Stimulated activated CD4-positive, alpha-beta T cell treated with anti-CD3 and anti-CD28 coated beads, Interleukin-12 subunit alpha, Interleukin-12 subunit beta, amount 100 ng/mL, for 48 hours (primary cell): ENCODE measurements around the gene C7orf33.
"Not testable (repeated sequence)": the region's sequence is repeated elsewhere in the genome, so short reads cannot be mapped to it uniquely, and the experiment has no call there.

Experiments used
- DNase-seq, 3 donors: peaks; one replicate each; pipeline ENCODE4 v3.0.0-alpha.2; 2020; ENCODE audit warnings: low read depth in 2 of 3, low spot score in 1 of 3

Gene C7orf33, protein sequence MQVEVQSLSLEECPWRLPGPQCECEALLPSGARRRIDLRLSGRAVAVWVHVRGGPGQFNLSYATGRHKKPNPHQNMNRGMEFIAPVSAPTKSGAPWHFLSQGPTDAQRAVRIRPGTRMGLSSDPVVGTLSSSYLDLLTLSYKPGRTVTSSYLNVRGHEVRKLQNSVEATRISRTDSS

DNA sequence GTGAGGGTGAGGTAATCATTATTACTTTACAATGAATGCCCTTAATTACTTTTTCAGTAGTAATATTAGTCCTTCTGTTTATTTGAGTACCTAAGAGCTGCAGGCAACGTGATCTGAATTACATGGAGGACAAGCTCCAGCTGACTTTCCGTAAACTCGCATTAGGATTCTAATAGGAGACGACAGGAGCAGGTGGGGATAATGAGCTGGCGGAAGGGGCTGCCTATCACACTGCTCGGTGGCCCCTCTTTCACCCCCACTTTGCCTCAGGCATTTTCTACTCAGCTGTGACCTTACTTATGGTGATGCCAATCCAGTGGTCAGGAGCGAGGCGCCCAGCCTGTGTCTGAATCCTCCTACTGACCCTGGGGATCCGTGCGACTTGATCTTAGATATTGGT, at the start of gene C7orf33:
C7orf33 (plus strand) TSS at position 296 of the 400 bp plus-strand sequence. CDS start 160 bp downstream, outside the sequence.
- no peak for DNase-seq

DNA sequence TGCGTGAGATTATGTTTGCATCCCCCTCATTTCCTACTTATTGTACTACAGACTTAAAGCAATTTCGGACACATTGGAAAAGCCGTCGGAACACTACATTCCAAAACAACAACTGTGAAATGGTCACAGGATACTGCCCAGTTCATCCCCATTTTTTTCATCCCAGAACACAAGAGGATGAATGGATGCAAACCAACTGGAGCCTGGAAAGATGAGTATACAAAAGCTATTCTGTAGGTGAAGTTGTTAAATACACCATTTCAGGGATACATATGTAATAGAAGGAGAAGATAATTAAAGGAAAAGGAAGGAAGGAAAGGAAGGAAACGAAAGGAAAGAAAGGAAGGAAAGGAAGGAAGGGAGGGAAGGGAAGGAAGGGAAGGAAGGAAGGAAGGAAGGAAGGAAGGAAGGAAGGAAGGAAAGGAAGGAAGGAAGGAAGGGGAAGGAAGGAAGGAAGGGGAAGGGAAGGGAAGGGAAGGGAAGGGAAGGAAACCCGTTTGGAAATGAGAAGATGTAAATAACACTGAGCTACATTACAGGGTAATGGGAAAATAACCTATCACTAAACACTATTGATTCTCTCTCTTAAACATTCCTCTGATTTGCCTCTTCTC, 48.6 kb upstream of the C7orf33 start:
- DNase-seq, result no peak

DNA sequence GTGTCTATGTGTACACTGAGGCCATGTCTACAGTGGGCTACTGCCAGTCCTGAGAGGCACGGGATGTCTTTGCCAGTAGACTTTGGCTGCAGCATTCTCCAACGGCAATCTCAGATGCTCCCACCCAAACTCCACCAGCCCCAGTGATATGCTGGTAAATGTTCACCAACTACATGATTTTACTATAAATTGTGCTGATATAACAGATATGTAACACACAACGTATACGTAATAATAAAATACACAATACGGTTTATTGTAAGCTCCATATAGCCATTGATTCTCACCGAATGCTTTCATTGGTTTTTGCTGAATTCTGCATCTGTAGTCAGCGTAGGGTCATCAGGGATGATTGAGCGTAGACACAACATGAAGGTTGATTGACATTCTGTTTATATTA, 47.3 kb upstream of the C7orf33 start:
- DNase-seq, result no peak

DNA sequence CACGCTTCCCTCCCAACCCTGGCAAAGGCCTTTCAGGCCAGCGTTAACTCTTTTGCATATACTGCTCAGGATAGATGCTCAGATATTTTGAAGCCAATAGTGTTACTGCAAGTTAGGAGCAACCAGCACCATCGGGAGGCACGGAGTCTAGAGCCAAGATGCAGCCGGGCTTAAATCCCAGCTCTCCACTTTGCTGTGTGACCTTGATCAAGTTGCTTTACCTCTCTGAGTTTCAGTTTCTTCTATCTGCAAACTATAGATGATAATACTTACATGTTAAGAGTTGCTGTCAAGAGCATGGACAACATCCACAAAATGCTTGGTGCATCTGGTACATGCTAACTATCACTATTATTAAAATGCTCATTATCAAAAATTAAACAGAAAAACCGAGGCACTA, 45.4 kb upstream of the C7orf33 start:
- no peak for DNase-seq

DNA sequence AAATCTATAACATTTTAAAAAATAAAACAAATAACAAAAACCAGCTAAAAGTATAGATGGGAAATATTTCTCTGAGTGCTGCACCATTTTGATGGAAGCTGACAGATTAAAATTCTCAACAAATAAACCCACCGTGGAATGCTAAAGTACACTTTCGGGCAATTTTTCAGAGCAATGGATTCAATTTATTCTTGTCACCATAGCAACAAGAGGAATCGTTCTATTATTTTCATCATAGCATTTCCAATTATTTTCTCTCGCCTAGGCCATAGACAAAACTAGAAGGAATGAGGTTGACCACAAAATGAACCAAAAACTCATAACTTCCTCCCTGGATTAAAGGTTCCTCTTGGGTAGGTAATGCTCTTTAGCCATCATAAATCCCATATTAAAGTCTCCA, 44.6 kb upstream of the C7orf33 start:
- DNase-seq, result no peak

DNA sequence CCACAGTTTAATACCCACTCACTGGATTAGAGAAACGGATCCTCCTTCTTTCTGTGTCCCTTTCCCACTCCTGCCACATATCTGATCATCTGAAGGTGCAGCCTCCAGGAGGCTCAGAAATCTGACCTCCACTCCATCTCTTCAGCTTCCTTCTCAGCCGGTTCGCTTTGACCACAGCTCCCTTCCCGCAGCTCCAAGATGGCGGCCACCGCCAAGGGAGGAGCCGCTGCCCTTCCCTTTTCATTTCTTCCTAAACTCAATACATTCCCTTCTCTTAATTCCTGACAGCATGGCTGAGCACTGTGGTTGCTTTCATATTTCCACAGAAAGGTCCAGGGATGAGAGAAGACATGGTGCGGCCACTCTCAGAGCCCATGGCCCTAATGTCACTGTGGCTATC, 43.7 kb upstream of the C7orf33 start:
- DNase-seq, result no peak

DNA sequence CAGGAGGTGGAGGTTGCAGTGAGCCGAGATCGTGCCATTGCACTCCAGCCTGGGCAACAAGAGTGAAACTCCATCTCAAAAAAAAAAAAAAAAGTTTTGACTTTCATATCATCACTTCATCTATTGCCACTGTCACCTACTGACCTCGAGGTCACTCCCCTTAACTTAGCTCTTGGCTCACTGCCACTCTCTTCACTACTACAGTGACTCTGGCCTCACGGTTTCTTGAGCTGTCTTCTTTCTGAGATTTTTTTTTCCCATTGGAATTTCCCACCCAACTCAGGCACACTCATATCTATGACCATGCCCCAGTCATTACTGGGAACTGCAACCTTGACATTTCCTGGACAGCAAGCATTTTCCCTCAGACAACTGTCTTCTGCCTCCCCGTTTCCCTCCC, 42.6 kb upstream of the C7orf33 start:
- no peak for DNase-seq

DNA sequence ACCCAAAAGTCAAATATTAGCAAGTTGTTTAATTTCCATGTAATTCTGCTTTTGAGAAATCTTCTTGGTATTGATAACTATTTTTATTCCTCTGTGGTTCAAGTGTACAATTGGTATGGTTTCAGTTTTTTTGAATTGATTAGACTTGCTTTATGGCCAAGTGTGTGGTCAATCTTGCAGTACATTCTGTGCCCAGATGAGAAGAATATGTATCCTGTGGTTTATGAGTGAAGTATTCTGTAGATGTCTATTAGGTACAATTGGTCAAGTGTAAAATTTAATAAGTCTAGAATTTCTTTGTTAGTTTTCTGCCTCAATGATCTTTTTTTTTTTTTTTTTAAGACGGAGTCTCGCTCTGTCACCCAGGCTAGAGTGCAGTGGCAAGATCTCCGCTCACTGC, 36.6 kb upstream of the C7orf33 start:
- DNase-seq, result no peak

DNA sequence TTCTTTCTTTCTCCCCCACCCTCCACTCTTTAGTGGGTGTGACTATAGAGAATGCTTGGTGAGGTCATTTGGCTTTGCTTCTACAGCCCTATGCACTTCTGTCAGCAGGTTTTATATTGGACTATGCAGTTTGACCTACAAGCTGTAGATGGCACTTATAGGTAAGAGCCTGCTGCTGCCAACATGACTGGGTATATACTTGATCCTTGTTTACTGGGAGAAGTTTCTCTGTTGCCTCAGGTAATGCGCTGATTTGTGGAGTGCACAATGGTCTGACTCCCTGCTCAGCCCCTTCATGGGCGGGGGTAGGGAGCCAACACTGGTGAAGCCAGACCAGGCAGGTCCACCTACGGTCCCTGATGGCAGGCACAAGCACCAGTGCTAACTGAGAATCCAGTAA, 33.7 kb upstream of the C7orf33 start:
- no peak for DNase-seq

DNA sequence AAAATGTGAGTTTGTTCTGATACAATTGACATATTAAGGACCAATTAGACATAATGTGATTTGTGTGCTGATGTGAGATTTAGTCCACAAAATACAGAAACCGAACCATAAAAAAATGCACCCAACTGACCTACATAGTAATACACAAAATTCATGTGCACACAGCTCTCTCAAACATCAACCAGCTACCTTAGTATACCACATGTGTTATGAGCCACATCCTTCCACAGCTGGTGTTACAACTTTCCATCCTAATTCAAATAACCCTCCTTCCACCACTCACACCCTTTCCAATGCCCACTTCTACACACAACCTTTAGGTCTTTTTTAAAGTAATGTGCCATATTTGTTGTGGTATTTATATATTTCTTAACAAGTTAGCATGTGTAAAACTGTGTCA, 31.7 kb upstream of the C7orf33 start:
- no peak for DNase-seq

DNA sequence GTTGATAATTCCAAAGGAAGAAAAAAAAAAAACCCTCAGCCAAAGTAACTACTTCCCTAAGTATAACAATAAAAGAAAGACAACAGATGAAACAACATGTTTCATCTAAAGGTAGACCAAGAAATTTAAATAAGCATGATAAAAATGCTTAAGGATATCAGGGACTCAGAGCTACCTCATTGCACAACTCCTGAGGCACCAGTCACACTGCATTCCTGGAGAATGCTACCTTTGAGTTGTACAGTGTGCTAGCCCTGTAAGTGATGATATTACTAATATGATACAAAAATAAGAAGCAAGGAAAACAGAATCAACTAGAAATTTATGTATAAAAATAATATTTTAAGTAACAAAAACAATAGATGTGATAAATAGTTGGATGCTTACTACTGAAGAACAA, 29.5 kb upstream of the C7orf33 start:
- DNase-seq, result no peak

DNA sequence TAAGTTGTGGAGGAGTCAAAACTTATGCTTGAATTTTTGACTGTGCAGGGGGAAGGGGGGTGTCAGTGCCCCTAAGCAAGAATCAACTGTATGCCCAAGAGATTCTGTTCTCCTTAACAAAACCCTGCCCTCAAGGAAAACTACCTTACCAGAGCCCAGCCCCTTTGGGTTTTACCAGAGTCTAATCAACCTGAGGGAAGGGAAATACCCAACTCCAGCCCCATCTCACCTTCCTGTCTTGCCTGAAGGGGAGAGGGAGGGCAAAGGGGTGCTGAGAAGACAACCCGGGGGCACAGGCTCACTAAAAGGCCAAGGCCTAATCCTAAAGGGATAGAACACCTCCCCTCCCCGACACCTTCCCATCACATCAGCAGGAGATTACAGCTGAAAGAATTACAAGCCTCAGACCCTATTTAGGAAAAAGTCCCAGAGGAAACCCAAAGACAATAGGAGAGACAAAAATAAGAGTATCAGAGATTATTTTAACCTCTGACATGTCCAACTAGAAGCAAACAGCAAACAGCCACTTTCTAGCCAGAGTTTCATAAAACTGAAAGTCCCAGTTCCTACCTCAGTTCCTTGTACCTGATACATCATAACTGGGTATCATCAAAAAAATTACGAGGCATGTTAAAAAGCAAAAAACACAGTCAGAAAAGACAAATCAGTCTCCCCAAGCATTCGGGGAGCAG, 26.8 kb upstream of the C7orf33 start:
- DNase-seq, result no peak

DNA sequence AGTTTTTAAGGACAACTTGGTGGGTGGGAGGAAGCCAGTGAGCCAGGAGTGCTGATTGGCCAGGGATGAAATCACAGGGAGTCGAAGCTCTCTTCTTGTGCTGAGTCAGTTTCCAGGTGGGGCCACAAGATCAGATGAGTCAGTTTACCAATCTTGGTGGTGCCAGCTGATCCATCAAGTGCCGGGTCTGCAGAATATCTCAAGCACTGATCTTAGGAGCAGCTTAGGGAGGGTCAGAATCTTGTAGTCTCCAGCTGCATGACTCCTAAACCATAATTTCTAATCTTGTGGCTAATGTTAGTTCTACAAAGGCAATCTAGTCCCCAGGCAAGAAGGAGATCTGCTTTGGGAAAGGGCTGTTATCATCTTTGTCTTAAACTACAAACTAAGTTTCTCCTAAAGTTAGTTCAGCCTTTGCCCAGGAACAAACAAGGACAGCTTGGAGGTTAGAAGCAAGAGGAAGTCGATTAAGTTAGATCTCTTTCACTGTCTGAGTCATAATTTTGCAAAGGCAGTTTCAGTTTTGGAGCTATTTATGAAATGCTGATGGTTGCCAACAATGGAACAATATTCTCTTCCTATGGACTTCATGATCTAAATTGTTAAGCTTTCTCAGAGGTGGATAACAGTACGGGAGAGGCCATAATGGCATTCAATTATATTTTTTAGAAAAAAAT, 26.2 kb upstream of the C7orf33 start:
- peak; percentile 23 to 53 (median 41) for DNase-seq

DNA sequence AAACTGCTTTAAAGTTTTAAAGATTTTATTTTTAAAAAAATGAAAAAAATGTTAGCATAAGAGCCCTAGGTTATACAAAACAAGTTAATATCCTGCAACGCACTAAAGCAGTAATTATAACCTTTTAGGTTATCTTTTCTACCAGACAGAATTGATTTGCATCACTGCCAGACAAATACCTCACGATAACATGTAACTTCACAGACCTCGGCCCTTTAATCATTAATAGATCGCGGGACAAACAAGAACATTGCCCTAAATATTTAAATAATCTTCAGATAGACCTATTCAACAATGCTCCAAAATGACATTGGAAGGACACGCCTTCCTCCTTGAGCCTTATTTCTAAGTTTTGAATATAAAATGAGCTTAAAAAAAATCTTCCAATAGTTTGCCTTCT, 23.8 kb upstream of the C7orf33 start:
- no peak for DNase-seq

DNA sequence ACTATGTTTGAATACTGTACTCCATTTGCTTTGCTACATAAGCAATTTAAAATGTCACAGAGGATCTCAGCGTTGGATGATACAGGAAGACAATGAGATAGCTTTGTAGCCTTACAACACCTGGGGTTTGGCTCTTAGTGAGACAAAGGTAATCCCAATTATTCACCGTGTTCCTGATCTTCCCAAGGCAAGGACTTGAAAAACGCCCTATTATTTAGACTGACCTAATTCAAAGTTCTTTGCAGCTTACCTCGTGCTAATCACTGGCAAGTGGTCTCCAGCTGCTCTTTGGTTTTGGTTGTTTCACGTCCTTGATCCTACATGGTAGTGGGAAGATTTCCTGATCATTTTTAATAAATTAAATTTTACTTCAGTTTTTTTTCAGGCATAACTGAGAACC, 23.0 kb upstream of the C7orf33 start:
- no peak for DNase-seq

DNA sequence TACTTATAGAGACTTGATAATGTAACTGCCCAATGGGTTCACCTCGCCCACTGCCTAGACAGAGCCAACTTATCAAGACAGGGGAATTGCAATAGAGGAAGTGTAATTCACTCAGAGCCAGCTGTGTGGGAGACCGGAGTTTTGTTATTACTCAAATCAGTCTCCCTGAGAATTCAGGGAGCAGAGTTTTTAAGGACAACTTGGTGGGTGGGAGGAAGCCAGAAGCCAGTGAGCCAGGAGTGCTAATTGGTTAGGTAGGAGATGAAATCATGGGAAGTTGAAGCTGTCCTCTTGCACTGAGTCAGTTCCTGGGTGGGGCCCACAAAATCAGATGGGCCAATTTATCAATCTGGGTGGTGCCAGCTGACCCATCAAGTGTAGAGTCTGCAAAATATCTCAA, 20.1 kb upstream of the C7orf33 start:
- DNase-seq, result no peak

DNA sequence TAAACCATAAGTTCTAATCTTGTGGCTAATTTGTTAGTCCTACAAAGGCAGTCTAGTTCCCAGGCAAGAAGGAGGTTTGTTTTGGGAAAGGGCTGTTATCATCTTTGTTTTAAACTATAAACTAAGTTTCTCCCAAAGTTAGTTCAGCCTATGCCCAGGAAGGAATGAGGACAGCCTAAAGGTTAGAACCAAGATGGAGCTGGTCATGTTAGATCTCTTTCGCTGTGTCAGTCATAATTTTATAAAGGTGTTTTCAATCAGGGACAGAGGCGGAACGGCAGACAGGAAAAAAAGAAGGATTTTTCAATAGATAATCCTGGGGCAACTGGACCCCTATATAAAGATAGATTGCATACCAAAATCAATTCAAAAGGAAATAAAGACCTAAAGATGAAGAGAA, 19.6 kb upstream of the C7orf33 start:
- DNase-seq, result not testable (repeated sequence)

DNA sequence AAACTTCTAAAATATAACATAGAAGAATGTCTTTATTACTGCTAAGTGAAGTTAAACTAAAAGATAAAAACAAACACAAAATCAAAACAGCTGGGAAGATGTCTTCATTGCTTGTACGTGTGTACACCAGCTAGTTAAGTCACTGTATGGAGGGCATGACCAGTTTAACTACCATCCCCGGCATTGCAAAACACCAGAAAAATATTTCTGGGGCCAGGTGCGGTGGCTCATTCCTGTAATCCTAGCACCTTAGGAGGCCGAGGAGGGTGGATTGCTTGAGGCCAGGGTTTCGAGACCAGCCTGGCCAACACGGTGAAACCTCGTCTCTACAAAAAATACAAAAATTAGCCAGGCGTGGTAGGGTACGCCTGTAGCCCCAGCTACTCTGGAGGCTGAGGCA, 19.2 kb upstream of the C7orf33 start:
- DNase-seq, result no peak

DNA sequence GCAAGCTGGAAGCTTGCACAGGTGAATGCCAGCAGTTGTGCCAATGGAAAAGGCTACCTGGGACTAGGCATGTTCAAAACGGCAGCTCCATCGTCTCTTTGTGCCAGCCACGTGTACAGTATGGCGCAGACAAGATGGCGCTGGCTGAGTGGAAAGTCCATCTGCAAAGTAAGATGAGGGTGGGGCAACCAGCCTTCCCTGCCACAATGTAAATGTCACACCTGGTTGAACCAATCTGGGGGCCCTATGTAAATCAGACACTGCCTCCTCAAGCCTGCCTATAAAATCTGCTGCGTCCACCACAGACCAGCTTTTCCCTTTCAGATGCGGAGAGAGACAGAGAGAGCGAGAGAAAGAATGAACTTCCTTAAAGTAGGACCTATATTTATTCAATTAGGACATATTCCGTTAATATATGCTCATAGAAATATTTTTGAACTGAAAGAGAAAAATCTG, 18.5 kb upstream of the C7orf33 start:
- no peak for DNase-seq

DNA sequence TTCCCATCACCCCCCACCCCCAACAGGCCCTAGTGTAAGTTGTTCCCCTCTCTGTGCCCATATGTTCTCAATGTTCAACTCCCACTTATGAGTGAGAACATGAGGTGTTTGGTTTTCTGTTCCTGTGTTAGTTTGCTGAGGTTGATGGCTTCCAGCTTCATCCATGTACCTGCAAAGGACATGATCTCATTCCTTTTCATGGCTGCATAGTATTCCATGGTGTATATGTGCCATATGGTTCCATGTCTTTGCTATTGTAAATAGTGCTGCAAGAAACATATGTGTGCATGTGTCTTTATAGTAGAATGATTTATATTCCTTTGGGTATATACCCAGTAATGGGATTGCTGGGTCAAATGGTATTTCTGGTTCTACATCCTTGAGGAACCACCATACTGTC, 17.0 kb upstream of the C7orf33 start:
- DNase-seq, result not testable (repeated sequence)

DNA sequence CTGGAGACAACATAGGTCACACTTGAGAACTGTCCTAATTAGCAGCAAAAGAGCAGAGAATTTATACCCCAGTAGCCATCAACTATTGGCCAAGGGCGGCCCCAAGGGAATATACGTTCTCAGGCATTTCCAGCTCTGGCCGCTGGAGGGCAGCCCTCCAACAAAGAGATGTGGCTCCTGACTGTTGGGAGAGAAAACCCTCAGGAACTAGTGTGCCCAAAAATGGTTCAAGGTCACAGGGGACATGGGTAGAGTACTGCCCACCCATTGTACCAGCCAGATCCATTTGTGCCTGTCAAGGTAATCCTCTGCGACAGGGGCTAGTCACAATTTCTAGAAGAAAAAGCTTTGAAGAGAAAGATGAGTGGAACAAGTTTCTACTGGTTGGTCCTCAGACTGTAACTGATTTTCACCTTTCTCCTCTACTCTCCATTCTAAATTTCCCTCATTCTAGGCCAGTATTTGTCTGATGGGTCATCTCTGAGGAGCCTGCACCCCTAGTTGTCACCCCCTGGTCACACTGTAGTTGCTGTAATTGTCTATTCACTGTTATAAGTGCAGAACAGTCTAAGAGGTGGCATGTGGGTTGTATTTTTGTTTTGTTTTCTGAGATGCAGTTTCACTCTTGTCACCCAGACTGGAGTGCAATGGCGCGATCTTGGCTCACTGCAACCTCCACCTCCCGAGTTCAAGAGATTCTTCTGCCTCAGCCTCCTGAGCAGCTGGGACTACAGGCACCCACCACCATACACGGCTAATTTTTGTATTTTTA, 14.7 kb upstream of the C7orf33 start:
- DNase-seq, result peak; percentile 51 to 77 (median 59)
